Liver (tissue), 3 donors: ENCODE results near the gene WWOX.

Source experiments
- CTCF ChIP-seq: fragments of 150-350 bp; IDR thresholded peaks from 2 replicates; pipeline ENCODE4 v1.5.1; 2017; ENCODE audit warnings: improper control_type of control experiment, low read depth, low read length; ENCODE audit not compliant: missing input control
- EGR1 ChIP-seq, 2 donors: IDR thresholded peaks; 2 replicates each; pipeline ENCODE4 v1.6.1; 2016 to 2018; ENCODE audit warnings: antibody characterized with exemption in 2 of 2, low read depth in 2 of 2
- RAD21 ChIP-seq, 2 donors: IDR thresholded peaks; 2 replicates each; pipeline ENCODE4 v1.6.1; 2016; ENCODE audit warnings: antibody characterized with exemption in 2 of 2, mild to moderate bottlenecking in 2 of 2
- REST ChIP-seq: IDR thresholded peaks from 2 replicates; pipeline ENCODE4 v1.6.1; 2016; ENCODE audit warnings: antibody characterized with exemption, mild to moderate bottlenecking
- RXRA ChIP-seq, 2 donors: IDR thresholded peaks; 2 replicates each; pipeline ENCODE4 v1.6.1; 2017 to 2018; ENCODE audit warnings: antibody characterized with exemption in 2 of 2, mild to moderate bottlenecking in 1 of 2
- SP1 ChIP-seq: IDR thresholded peaks from 2 replicates; pipeline ENCODE4 v1.6.1; 2018; ENCODE audit warnings: antibody characterized with exemption, mild to moderate bottlenecking
- TAF1 ChIP-seq: conservative IDR thresholded peaks from 2 replicates; pipeline ENCODE4 v1.6.1; 2016; ENCODE audit warnings: antibody characterized with exemption, mild to moderate bottlenecking
- YY1 ChIP-seq: IDR thresholded peaks from 2 replicates; pipeline ENCODE4 v1.6.1; 2016; ENCODE audit warnings: antibody characterized with exemption, mild to moderate bottlenecking
- donor health status: healthy.
- donor health status: healthy.

- TF ChIP-seq CTCF (no peak), SP1 (no peak), RAD21 (IDR thresholded peaks at IDR 0.05) (no peak), YY1 (no peak), REST (no peak), RXRA (IDR thresholded peaks at IDR 0.05) (no peak), EGR1 (IDR thresholded peaks at IDR 0.05; ENCODE audit: low read depth in 2 of 2) (no peak), TAF1 (no peak)
Observed at GRCh38 chr16:78970650-78971049, 871.2 kb downstream of the WWOX start.
